Esophagus squamous epithelium (tissue), 5 donors: ENCODE measurements around the gene FGFR3. TPM values are rescaled to one million over a fixed set of nuclear protein-coding genes. Genes with fewer than 3 reads are reported as not detected.

ENCODE experiments used
- DNase-seq: peaks from one replicate; lab custom pipeline; 2025; lab: John Stamatoyannopoulos, UW
- H3K27ac ChIP-seq, 4 donors: fragments of 200-600 bp; sonication (generic); one replicate each; pipeline ENCODE4 v1.5.1; 2016 to 2019; ENCODE audit warnings: mild to moderate bottlenecking in 1 of 4
- H3K27me3 ChIP-seq, 4 donors: fragments of 200-600 bp; sonication (generic); 1 replicate in 3 of 4; 2 replicates in 1 of 4; pipeline versions ENCODE4 v1.5.1 to v1.6.0; 2017 to 2021; ENCODE audit warnings: antibody characterized with exemption in 1 of 4
- H3K36me3 ChIP-seq, 3 donors: fragments of 200-600 bp; sonication (generic); one replicate each; pipeline ENCODE4 v1.5.1; 2016 to 2019
- H3K4me1 ChIP-seq, 3 donors: fragments of 200-600 bp; sonication (generic); one replicate each; pipeline ENCODE4 v1.5.1; 2017 to 2019
- H3K4me3 ChIP-seq, 4 donors: fragments of 200-600 bp; sonication (generic); 1 replicate in 3 of 4; 2 replicates in 1 of 4; pipeline ENCODE4 v1.5.1; 2016 to 2019; ENCODE audit warnings: mild to moderate bottlenecking in 2 of 4, moderate library complexity in 1 of 4
- H3K9me3 ChIP-seq, 3 donors: fragments of 200-600 bp; sonication (generic); one replicate each; pipeline ENCODE4 v1.5.1; 2016 to 2019
- POLR2A ChIP-seq, 4 donors: fragments of 450-650 bp; IDR thresholded peaks; one replicate each; pipeline ENCODE4 v1.6.1; 2017; ENCODE audit warnings: antibody characterized with exemption in 4 of 4, mild to moderate bottlenecking in 4 of 4, moderate library complexity in 3 of 4
- WGBS, 2 donors: methylation state at CpG; one replicate each; pipeline ENCODE4 v1.1.5; 2018; 5-methylcytosine and 5-hydroxymethylcytosine counted together
- intact Hi-C: fragments of 100-400 bp; cut with DNase I; formaldehyde crosslinking; loops from one replicate; pipeline ENCODE4 v1.15.0; 2022
- total RNA-seq, 4 donors: library from RNA; depleted of rRNA; stranded (reverse); fragments of >200 nt; gene quantifications; one replicate each; pipeline ENCODE4 v1.1.0, GENCODE V29; 2016
- TF ChIP-seq, protein P1 (sequence below), 6 experiments: fragments of 450-650 bp in 4 of 6; fragments of 200-600 bp in 2 of 6; sonication (generic) in 2 of 6; IDR thresholded peaks; one replicate each; pipeline ENCODE4 v1.5.1; 2016 to 2019; ENCODE audit warnings: antibody characterized with exemption in 6 of 6, mild to moderate bottlenecking in 4 of 6, moderate library complexity in 4 of 6
- donor health status: DM: yes; HTN: yes; CAD: no.

The FGFR3 gene
- total RNA-seq, 4 donors from 2014 or later, result 175 to 307 (median 223) TPM

DNA sequence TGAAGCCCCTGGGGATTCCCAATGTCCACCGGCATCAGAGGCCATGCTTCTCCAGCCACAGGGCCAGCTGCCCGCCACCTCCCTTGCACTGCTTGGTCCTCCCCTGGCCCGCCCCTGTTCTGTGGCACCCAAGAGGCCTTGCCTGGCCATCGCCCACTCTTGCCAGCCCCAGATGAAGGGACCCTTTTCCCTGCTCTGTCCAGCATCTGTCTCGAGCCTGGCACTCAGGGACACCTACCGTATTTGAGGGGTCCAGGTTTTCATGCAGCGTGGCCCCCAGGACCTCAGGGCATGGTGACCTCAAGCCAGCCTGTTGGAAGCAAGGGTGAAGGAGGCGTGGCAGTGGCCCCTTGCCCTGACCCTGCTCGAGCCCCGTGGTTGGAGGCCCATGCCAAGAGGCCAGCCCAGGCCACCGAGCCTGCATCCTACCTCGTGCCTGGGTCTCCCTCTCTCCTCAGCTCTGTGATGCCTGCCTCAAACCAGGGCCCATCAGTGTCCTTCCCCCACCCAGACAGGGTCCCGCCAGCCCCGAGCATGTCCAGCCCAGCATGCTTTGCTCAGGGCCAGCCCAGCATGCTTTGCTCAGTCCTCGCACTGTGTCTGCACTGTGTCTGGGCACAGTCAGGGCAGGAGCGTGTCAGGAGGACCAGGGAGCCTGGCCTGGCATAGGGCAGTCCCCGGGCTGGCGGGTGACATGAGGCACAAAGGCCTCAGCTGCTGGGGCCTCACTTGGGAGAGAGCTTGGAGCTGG lies 14.3 kb upstream of the FGFR3 start:
- H3K9me3 ChIP-seq, result no peaks in the 10 kb centered on the region
- TF ChIP-seq POLR2A (IDR thresholded peaks at IDR 0.05), result no peak
- TF ChIP-seq, protein P1, sequence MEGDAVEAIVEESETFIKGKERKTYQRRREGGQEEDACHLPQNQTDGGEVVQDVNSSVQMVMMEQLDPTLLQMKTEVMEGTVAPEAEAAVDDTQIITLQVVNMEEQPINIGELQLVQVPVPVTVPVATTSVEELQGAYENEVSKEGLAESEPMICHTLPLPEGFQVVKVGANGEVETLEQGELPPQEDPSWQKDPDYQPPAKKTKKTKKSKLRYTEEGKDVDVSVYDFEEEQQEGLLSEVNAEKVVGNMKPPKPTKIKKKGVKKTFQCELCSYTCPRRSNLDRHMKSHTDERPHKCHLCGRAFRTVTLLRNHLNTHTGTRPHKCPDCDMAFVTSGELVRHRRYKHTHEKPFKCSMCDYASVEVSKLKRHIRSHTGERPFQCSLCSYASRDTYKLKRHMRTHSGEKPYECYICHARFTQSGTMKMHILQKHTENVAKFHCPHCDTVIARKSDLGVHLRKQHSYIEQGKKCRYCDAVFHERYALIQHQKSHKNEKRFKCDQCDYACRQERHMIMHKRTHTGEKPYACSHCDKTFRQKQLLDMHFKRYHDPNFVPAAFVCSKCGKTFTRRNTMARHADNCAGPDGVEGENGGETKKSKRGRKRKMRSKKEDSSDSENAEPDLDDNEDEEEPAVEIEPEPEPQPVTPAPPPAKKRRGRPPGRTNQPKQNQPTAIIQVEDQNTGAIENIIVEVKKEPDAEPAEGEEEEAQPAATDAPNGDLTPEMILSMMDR (IDR thresholded peaks at IDR 0.05), result no peak
- 80 to 88% methylated on average over 10 to 12 of the region's 18 CpGs for WGBS, 2 donors
- peaks cover 36 to 88% (median 50%) of the 10 kb centered on the region in 3 donors for H3K4me1 ChIP-seq
- DNase-seq, result no peak
- H3K27me3 ChIP-seq, result peaks cover 0 to 6% (median 0%) of the 10 kb centered on the region in 4 donors
- H3K36me3 ChIP-seq, result no peaks in the 10 kb centered on the region
- H3K4me3 ChIP-seq, result no peak overlapping the region
- H3K27ac ChIP-seq, result no peak overlapping the region
- intact Hi-C loops, result no loop called here

DNA sequence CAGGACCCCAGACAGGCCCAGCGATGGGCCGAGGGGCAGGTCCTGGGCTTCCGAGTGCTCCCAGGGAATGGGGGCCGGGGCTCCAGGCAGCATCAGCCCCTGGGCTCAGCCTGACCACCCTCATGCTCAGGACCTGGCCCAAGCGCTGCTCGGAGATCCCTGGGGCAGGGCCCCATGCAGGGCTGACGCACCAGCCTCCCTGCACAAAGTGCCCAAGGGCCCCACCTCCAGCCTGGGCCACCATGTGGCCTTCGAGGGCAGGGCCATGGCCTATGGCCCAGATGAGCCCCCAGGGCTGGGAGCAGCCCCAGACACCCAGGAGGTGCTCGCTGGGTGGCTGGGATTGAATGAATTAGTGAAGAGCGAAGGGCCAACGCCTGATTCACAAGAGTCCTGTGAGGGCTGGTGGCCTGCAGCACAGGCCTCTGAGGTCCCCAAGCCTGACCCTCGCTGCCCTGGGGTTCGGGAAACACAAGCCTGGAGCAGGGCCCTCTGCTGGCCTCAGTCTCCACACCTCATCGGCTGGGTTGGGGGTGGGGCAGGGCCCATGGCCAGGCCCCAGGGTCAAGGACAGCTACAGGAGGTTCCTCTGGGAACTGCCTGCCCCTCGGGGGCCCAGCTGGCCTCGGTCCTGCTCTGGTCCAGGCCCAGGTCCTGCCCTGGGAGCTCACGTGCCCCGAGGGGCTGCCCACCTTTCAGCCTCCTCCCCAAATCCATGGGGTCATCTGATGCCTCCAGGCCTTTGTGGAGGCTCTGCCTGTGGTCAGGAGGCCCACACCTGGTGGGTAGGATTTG lies 13.3 kb upstream of the FGFR3 start:
- Histone ChIP-seq H3K27ac (no peak overlapping the region), H3K36me3 (no peaks in the 10 kb centered on the region), H3K4me3 (no peak overlapping the region), H3K9me3 (no peaks in the 10 kb centered on the region), H3K4me1 (peaks cover 45 to 90% (median 59%) of the 10 kb centered on the region in 3 donors), H3K27me3 (peaks cover 0 to 6% (median 0%) of the 10 kb centered on the region in 4 donors)
- no peak for DNase-seq
- intact Hi-C loops, result no loop called here
- no peak for TF ChIP-seq POLR2A (IDR thresholded peaks at IDR 0.05)
- TF ChIP-seq, protein P1 (IDR thresholded peaks at IDR 0.05), result no peak
- WGBS, 2 donors, result 60% methylated on average over 4 of the region's 18 CpGs; no CpG with 5 or more reads in 1 of the 2 donors

DNA sequence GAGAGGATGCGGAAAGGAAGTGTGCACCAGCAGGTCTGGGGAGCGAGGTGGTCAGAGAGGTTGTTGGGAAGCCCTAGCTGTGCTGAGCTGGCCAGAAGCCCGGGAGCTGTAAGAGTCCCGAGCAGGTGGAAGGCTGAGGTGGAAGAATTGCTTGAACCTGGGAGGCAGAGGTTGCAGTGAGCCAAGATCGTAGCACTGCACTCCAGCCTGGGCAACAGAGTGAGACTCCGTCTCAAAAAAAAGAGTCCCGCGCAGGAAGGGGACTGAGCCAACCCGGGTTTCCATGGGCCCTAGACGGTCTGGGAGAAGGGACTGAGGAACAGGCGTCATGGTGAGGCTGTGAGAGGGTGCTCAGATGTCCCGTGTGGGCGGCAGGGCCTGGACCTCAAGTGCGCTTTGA lies 12.7 kb upstream of the FGFR3 start:
- Histone ChIP-seq H3K4me1 (peaks cover 52 to 96% (median 66%) of the 10 kb centered on the region in 3 donors), H3K36me3 (no peaks in the 10 kb centered on the region), H3K27ac (no peak overlapping the region), H3K27me3 (peaks cover 0 to 6% (median 0%) of the 10 kb centered on the region in 4 donors), H3K4me3 (no peak overlapping the region), H3K9me3 (no peaks in the 10 kb centered on the region)
- DNase-seq, result no peak
- intact Hi-C loops, result no loop called here
- 66 to 86% methylated on average over 8 to 9 of the region's 14 CpGs for WGBS, 2 donors
- no peak for TF ChIP-seq POLR2A (IDR thresholded peaks at IDR 0.05)

DNA sequence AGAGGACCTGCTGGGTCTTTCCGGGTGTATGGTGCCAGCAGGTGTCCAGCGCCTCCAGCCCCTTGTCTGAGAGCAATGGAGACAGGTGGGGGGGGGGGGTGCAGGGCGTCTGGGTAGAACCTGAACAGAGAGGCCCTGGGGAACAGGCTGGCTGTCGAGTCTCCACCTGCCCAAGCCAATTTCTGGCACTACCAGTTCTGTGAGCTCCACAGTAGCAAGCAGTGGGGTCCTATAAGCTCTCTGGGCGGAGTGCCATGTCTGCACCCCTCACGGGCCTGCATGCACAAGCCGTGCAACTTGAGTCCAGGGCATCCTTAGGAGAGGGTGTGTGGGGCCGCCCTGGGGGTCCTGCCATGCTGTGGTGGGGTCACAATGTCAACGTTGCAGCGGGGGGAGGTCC lies 10.1 kb upstream of the FGFR3 start:
- Histone ChIP-seq H3K4me1 (peaks cover 65 to 96% (median 74%) of the 10 kb centered on the region in 3 donors), H3K4me3 (no peak overlapping the region), H3K9me3 (no peaks in the 10 kb centered on the region), H3K27me3 (peaks cover 0 to 3% (median 0%) of the 10 kb centered on the region in 4 donors), H3K27ac (peak overlapping the region in 3 of 4 donors; percentile 31 to 92 (median 81)), H3K36me3 (no peaks in the 10 kb centered on the region)
- TF ChIP-seq POLR2A (IDR thresholded peaks at IDR 0.05), result no peak
- TF ChIP-seq, protein P1 (IDR thresholded peaks at IDR 0.05), result no peak
- no peak for DNase-seq
- intact Hi-C loops, result no loop called here
- WGBS, 2 donors, result 38% methylated on average over 4 of the region's 10 CpGs; no CpG with 5 or more reads in 1 of the 2 donors

DNA sequence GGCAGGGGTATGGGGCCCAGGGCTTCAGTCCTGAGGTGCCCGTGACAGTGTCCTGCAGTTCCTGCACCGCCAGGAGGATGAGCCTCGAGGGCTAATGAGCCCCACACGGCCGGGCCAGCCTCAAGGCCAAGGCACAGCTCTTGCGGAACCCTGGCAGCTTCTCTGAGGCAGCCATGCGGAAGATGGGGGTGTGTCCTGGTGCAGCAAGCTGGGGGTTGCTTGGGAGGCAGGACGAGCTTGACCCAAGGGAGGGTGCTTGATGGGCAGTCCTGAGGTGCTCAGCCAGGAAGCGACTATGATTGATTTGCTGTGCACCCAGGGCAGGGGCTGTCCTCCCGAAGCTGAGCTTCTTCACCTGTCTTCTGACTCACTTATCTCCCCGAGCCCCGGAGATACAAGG lies 9.1 kb upstream of the FGFR3 start:
- 26 to 28% methylated on average over 3 to 6 of the region's 12 CpGs for WGBS, 2 donors
- peaks cover 71 to 96% (median 73%) of the 10 kb centered on the region in 3 donors for H3K4me1 ChIP-seq
- H3K4me3 ChIP-seq, result no peak overlapping the region
- H3K27me3 ChIP-seq, result no peaks in the 10 kb centered on the region
- H3K27ac ChIP-seq, result peak overlapping the region; percentile 72 to 92 (median 82)
- no peak for DNase-seq
- H3K9me3 ChIP-seq, result no peaks in the 10 kb centered on the region
- intact Hi-C loops, result no loop called here
- TF ChIP-seq POLR2A (IDR thresholded peaks at IDR 0.05), result no peak
- TF ChIP-seq, protein P1 (IDR thresholded peaks at IDR 0.05), result no peak
- no peaks in the 10 kb centered on the region for H3K36me3 ChIP-seq
